ENCODE measurements around the gene TRIO. TPM values are rescaled to one million over a fixed set of nuclear protein-coding genes. Genes with fewer than 3 reads are reported as not detected.

The TRIO gene
- polyA plus RNA-seq, 1 donor (not counting 4 experiments of a cell fraction or from before 2014, with no cell fraction given): 57.2 TPM

GRCh38 chr5:14182761-14183160 is 39.6 kb downstream of the TRIO start:
- H3K36me3 ChIP-seq (ENCODE audit: control insufficient read depth in 2 of 2, extremely low read depth in 1 of 2, insufficient read depth in 2 of 2, low read length in 2 of 2): no peaks in the 10 kb centered on the region
- no peaks in the 10 kb centered on the region for H4K20me1 ChIP-seq (ENCODE audit: control insufficient read depth, extremely low read depth, insufficient read depth, low read length)
- peaks cover 3% of the 10 kb centered on the region for H3K9me1 ChIP-seq (ENCODE audit: control insufficient read depth, extremely low read depth, insufficient read depth, low read length)
- peak overlapping the region; percentile 66 for H3K9ac ChIP-seq (ENCODE audit: control insufficient read depth, extremely low read depth, insufficient read depth, low read length)
- H3K27ac ChIP-seq (ENCODE audit: control insufficient read depth, insufficient read depth, low read length): peak overlapping the region; percentile 92
- dilution Hi-C loops (cut with MboI; ENCODE audit: extremely low pct_ligation_motif_present, low sequenced_read_pairs): no loop called here
- FAIRE-seq (no peak), DNase-seq (ENCODE audit: low read depth, low spot score) (no peak)
- H2AFZ ChIP-seq (ENCODE audit: control insufficient read depth, low read length): no peak overlapping the region
- H3K4me3 ChIP-seq (ENCODE audit: control insufficient read depth in 2 of 3, extremely low read depth in 1 of 3, insufficient read depth in 2 of 3, low read depth in 1 of 3, low read length in 3 of 3): peak overlapping the region in 2 of 3 experiments; percentile 30 to 47
- peaks cover 92% of the 10 kb centered on the region for H3K79me2 ChIP-seq (ENCODE audit: control insufficient read depth, insufficient read depth, low read length)
- no peaks in the 10 kb centered on the region for H3K9me3 ChIP-seq (ENCODE audit: control insufficient read depth, low read depth, low read length)
- peaks cover 95% of the 10 kb centered on the region for H3K4me1 ChIP-seq (ENCODE audit: control insufficient read depth, extremely low read depth, insufficient read depth, low read length)
- H3K4me2 ChIP-seq (ENCODE audit: control insufficient read depth, extremely low read depth, insufficient read depth, low read depth, low read length): peak overlapping the region; percentile 82
- no peaks in the 10 kb centered on the region for H3K27me3 ChIP-seq (ENCODE audit: control insufficient read depth, extremely low read depth, insufficient read depth, low read length)
- TF ChIP-seq, protein P1, sequence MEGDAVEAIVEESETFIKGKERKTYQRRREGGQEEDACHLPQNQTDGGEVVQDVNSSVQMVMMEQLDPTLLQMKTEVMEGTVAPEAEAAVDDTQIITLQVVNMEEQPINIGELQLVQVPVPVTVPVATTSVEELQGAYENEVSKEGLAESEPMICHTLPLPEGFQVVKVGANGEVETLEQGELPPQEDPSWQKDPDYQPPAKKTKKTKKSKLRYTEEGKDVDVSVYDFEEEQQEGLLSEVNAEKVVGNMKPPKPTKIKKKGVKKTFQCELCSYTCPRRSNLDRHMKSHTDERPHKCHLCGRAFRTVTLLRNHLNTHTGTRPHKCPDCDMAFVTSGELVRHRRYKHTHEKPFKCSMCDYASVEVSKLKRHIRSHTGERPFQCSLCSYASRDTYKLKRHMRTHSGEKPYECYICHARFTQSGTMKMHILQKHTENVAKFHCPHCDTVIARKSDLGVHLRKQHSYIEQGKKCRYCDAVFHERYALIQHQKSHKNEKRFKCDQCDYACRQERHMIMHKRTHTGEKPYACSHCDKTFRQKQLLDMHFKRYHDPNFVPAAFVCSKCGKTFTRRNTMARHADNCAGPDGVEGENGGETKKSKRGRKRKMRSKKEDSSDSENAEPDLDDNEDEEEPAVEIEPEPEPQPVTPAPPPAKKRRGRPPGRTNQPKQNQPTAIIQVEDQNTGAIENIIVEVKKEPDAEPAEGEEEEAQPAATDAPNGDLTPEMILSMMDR (optimal IDR thresholded peaks at IDR 0.05 in 1 of 3, IDR thresholded peaks at IDR 0.05 in 1 of 3, conservative IDR thresholded peaks at IDR 0.05 in 1 of 3; ENCODE audit: extremely low read depth in 1 of 3, insufficient read depth in 2 of 3, low read length in 3 of 3): peak in 1 of 3 experiments; percentile 19
- TF ChIP-seq EZH2 (IDR thresholded peaks at IDR 0.05; ENCODE audit: low read length): no peak

GRCh38 chr5:14183187-14183939 is 40.2 kb downstream of the TRIO start:
- Histone ChIP-seq H4K20me1 (ENCODE audit: control insufficient read depth, extremely low read depth, insufficient read depth, low read length) (no peaks in the 10 kb centered on the region), H3K27ac (ENCODE audit: control insufficient read depth, insufficient read depth, low read length) (peak overlapping the region; percentile 92), H3K36me3 (ENCODE audit: control insufficient read depth in 2 of 2, extremely low read depth in 1 of 2, insufficient read depth in 2 of 2, low read length in 2 of 2) (no peaks in the 10 kb centered on the region), H3K9me1 (ENCODE audit: control insufficient read depth, extremely low read depth, insufficient read depth, low read length) (peaks cover 3% of the 10 kb centered on the region), H3K4me3 (ENCODE audit: control insufficient read depth in 2 of 3, extremely low read depth in 1 of 3, insufficient read depth in 2 of 3, low read depth in 1 of 3, low read length in 3 of 3) (peak overlapping the region in 1 of 3 experiments; percentile 47), H3K27me3 (ENCODE audit: control insufficient read depth, extremely low read depth, insufficient read depth, low read length) (no peaks in the 10 kb centered on the region), H2AFZ (ENCODE audit: control insufficient read depth, low read length) (no peak overlapping the region), H3K9ac (ENCODE audit: control insufficient read depth, extremely low read depth, insufficient read depth, low read length) (peak overlapping the region; percentile 66), H3K79me2 (ENCODE audit: control insufficient read depth, insufficient read depth, low read length) (peaks cover 92% of the 10 kb centered on the region), H3K9me3 (ENCODE audit: control insufficient read depth, low read depth, low read length) (no peaks in the 10 kb centered on the region), H3K4me1 (ENCODE audit: control insufficient read depth, extremely low read depth, insufficient read depth, low read length) (peaks cover 96% of the 10 kb centered on the region), H3K4me2 (ENCODE audit: control insufficient read depth, extremely low read depth, insufficient read depth, low read depth, low read length) (peak overlapping the region; percentile 82)
- FAIRE-seq (no peak), DNase-seq (ENCODE audit: low read depth, low spot score) (no peak)
- dilution Hi-C loops (cut with MboI; ENCODE audit: extremely low pct_ligation_motif_present, low sequenced_read_pairs): no loop called here
- TF ChIP-seq, protein P1 (optimal IDR thresholded peaks at IDR 0.05 in 1 of 3, IDR thresholded peaks at IDR 0.05 in 1 of 3, conservative IDR thresholded peaks at IDR 0.05 in 1 of 3; ENCODE audit: extremely low read depth in 1 of 3, insufficient read depth in 2 of 3, low read length in 3 of 3): no peak

Data from keratinocyte (primary cell).